ENCODE results near the gene KDM2B.

DNA sequence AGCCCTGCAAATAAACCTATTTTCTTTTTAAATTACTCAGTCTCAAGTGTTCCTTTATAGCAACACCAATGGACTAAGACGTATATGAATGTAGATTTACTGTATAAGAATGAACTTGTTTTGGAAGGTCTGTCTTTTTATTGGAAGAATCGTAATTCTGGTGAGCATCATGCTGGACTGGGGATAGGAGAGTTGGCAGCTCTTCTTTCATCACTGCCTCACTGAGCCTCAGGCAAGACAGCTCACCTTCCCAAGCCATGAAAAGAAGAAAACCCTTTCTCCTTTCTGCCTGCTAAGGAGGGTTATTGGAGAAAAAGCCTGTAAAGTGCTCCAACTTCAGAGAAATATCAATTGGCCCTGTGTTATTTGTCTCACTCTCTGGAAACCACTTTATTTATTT is 190.0 kb downstream of the KDM2B start:
- TF ChIP-seq, protein P1, sequence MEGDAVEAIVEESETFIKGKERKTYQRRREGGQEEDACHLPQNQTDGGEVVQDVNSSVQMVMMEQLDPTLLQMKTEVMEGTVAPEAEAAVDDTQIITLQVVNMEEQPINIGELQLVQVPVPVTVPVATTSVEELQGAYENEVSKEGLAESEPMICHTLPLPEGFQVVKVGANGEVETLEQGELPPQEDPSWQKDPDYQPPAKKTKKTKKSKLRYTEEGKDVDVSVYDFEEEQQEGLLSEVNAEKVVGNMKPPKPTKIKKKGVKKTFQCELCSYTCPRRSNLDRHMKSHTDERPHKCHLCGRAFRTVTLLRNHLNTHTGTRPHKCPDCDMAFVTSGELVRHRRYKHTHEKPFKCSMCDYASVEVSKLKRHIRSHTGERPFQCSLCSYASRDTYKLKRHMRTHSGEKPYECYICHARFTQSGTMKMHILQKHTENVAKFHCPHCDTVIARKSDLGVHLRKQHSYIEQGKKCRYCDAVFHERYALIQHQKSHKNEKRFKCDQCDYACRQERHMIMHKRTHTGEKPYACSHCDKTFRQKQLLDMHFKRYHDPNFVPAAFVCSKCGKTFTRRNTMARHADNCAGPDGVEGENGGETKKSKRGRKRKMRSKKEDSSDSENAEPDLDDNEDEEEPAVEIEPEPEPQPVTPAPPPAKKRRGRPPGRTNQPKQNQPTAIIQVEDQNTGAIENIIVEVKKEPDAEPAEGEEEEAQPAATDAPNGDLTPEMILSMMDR (IDR thresholded peaks at IDR 0.05; ENCODE audit: low read depth, low read length), result no peak
- no peak for TF ChIP-seq EZH2phosphoT487 (IDR thresholded peaks at IDR 0.05; ENCODE audit: low read depth)

Measured in OCI-LY3 (cell line).